GM12874 (cell line): ENCODE data around the gene NAE1.

Experiments
- CTCF ChIP-seq: IDR thresholded peaks from 2 replicates; pipeline ENCODE4 v1.5.1; 2011; ENCODE audit warnings: low read depth, mild to moderate bottlenecking, control low read depth, low read length, moderate library complexity; ENCODE audit not compliant: insufficient read depth

NAE1 gene

GRCh38 chr16:66758086-66758485, 72.7 kb downstream of the NAE1 start:
- no peak for TF ChIP-seq CTCF

- no peak for TF ChIP-seq CTCF
Measured at GRCh38 chr16:66754819-66755218, 76.0 kb downstream of the NAE1 start.

GRCh38 chr16:66754211-66754610, 76.6 kb downstream of the NAE1 start:
- no peak for TF ChIP-seq CTCF

- no peak for TF ChIP-seq CTCF
Measured at GRCh38 chr16:66752958-66753357, 77.8 kb downstream of the NAE1 start.
